ENCODE measurements around the gene PRDM2.

PRDM2 gene

GRCh38 chr1:13803546-13804239 lies 103.7 kb downstream of the PRDM2 start:
- H3K27me3 ChIP-seq (ENCODE audit: insufficient read depth, low read depth, severe bottlenecking): no peaks in the 10 kb centered on the region
- TF ChIP-seq CTCF (IDR thresholded peaks at IDR 0.05; ENCODE audit: low read depth, low read length): no peak
- H3K9me3 ChIP-seq (ENCODE audit: severe bottlenecking): no peaks in the 10 kb centered on the region
- H3K27ac ChIP-seq: no peak overlapping the region
- no peak overlapping the region for H3K4me3 ChIP-seq (ENCODE audit: low read depth, low read length)
- DNase-seq: no peak
- no peaks in the 10 kb centered on the region; the same call in 1 of the 2 replicates for H3K36me3 ChIP-seq

GRCh38 chr1:13804240-13804633 lies 104.2 kb downstream of the PRDM2 start:
- no peaks in the 10 kb centered on the region; the same call in 1 of the 2 replicates for H3K36me3 ChIP-seq

GRCh38 chr1:13805431-13805830 lies 105.4 kb downstream of the PRDM2 start:
- H3K27ac ChIP-seq: no peak overlapping the region
- no peak overlapping the region for H3K4me3 ChIP-seq (ENCODE audit: low read depth, low read length)
- no peak for TF ChIP-seq CTCF (IDR thresholded peaks at IDR 0.05; ENCODE audit: low read depth, low read length)
- no peaks in the 10 kb centered on the region; the same call in 1 of the 2 replicates for H3K36me3 ChIP-seq
- no peaks in the 10 kb centered on the region for H3K9me3 ChIP-seq (ENCODE audit: severe bottlenecking)
- no peak for DNase-seq
- no peaks in the 10 kb centered on the region for H3K27me3 ChIP-seq (ENCODE audit: insufficient read depth, low read depth, severe bottlenecking)

More at GRCh38 chr1:13804240-13804633, 104.2 kb downstream of the PRDM2 start:
- DNase-seq: no peak
- H3K27ac ChIP-seq: no peak overlapping the region
- no peak for TF ChIP-seq CTCF (IDR thresholded peaks at IDR 0.05; ENCODE audit: low read depth, low read length)
- H3K4me3 ChIP-seq (ENCODE audit: low read depth, low read length): no peak overlapping the region
- no peaks in the 10 kb centered on the region for H3K9me3 ChIP-seq (ENCODE audit: severe bottlenecking)
- H3K27me3 ChIP-seq (ENCODE audit: insufficient read depth, low read depth, severe bottlenecking): no peaks in the 10 kb centered on the region

- Histone ChIP-seq H3K9me3 (ENCODE audit: severe bottlenecking) (no peaks in the 10 kb centered on the region), H3K27ac (no peak overlapping the region), H3K27me3 (ENCODE audit: insufficient read depth, low read depth, severe bottlenecking) (no peaks in the 10 kb centered on the region), H3K36me3 (no peaks in the 10 kb centered on the region; the same call in 1 of the 2 replicates), H3K4me3 (ENCODE audit: low read depth, low read length) (no peak overlapping the region)
- TF ChIP-seq CTCF (IDR thresholded peaks at IDR 0.05; ENCODE audit: low read depth, low read length): no peak
- no peak for DNase-seq
Measured at GRCh38 chr1:13806108-13806507, 106.1 kb downstream of the PRDM2 start.

GRCh38 chr1:13807209-13807608 lies 107.2 kb downstream of the PRDM2 start:
- H3K36me3 ChIP-seq: no peaks in the 10 kb centered on the region; the same call in 1 of the 2 replicates
- DNase-seq: peak; percentile 71
- H3K27me3 ChIP-seq (ENCODE audit: insufficient read depth, low read depth, severe bottlenecking): no peaks in the 10 kb centered on the region
- no peak overlapping the region for H3K4me3 ChIP-seq (ENCODE audit: low read depth, low read length)
- no peak overlapping the region for H3K27ac ChIP-seq
- no peaks in the 10 kb centered on the region for H3K9me3 ChIP-seq (ENCODE audit: severe bottlenecking)
- TF ChIP-seq CTCF (IDR thresholded peaks at IDR 0.05; ENCODE audit: low read depth, low read length): peak; percentile 67

- no peak for DNase-seq
- no peak overlapping the region for H3K4me3 ChIP-seq (ENCODE audit: low read depth, low read length)
Measured at GRCh38 chr1:13808729-13809131, 108.7 kb downstream of the PRDM2 start.

More at GRCh38 chr1:13808729-13809131, 108.7 kb downstream of the PRDM2 start:
- H3K27ac ChIP-seq: no peak overlapping the region
- H3K36me3 ChIP-seq: no peaks in the 10 kb centered on the region; the same call in 1 of the 2 replicates
- no peaks in the 10 kb centered on the region for H3K9me3 ChIP-seq (ENCODE audit: severe bottlenecking)
- no peak for TF ChIP-seq CTCF (IDR thresholded peaks at IDR 0.05; ENCODE audit: low read depth, low read length)
- H3K27me3 ChIP-seq (ENCODE audit: insufficient read depth, low read depth, severe bottlenecking): no peaks in the 10 kb centered on the region

Data from WERI-Rb-1 (cell line).